Measurements from ENCODE around the gene TRIM47. TPM values are rescaled to one million over a fixed set of nuclear protein-coding genes. Genes with fewer than 3 reads are reported as not detected.

Gene TRIM47, protein sequence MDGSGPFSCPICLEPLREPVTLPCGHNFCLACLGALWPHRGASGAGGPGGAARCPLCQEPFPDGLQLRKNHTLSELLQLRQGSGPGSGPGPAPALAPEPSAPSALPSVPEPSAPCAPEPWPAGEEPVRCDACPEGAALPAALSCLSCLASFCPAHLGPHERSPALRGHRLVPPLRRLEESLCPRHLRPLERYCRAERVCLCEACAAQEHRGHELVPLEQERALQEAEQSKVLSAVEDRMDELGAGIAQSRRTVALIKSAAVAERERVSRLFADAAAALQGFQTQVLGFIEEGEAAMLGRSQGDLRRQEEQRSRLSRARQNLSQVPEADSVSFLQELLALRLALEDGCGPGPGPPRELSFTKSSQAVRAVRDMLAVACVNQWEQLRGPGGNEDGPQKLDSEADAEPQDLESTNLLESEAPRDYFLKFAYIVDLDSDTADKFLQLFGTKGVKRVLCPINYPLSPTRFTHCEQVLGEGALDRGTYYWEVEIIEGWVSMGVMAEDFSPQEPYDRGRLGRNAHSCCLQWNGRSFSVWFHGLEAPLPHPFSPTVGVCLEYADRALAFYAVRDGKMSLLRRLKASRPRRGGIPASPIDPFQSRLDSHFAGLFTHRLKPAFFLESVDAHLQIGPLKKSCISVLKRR
- polyA plus RNA-seq (ENCODE audit: insufficient read length in 4 of 4), result 10 to 100 TPM in 1 of 4 donors, 1 to 10 TPM in 3; 6.1 to 18.1 (median 6.7) TPM

DNA sequence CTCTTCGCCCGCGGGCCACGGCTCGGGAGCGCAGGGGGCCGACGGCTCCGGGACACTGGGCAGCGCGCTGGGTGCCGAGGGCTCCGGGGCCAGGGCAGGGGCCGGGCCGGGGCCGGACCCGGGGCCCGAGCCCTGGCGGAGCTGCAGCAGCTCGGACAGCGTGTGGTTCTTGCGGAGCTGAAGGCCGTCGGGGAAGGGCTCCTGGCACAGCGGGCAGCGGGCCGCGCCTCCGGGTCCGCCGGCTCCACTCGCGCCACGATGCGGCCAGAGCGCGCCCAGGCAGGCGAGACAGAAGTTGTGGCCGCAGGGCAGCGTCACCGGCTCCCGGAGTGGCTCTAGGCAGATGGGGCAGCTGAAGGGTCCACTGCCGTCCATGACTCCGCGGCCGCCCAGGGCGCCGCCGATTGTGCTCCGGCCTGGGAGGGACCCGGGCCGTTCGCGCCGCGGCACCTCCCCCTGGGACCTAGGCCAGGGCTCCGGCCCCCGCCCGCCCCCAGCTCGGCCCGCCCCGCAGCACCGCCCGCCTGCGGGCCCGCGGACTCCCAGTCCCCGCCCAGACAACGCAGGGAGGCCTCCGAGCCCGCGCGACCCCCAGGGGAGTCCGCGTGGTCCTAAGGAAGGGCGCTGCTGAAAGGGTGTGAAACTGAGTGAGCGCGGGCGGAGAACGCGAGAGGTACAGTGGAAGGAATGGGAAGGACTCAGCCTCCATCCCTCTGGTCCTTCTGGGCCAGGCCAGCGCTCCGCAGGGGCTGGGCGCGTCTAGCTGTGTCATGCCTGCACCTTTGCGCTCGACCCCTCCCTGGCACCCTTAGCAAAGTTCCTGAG, at the start of gene TRIM47:
Gene TRIM47 (minus strand): TSS at position 408 of the 825 bp plus-strand sequence. CDS start 33 bp downstream, at position 375.
- DNase-seq (ENCODE audit: low read depth in 4 of 4, low spot score in 3 of 4), result no peak

DNA sequence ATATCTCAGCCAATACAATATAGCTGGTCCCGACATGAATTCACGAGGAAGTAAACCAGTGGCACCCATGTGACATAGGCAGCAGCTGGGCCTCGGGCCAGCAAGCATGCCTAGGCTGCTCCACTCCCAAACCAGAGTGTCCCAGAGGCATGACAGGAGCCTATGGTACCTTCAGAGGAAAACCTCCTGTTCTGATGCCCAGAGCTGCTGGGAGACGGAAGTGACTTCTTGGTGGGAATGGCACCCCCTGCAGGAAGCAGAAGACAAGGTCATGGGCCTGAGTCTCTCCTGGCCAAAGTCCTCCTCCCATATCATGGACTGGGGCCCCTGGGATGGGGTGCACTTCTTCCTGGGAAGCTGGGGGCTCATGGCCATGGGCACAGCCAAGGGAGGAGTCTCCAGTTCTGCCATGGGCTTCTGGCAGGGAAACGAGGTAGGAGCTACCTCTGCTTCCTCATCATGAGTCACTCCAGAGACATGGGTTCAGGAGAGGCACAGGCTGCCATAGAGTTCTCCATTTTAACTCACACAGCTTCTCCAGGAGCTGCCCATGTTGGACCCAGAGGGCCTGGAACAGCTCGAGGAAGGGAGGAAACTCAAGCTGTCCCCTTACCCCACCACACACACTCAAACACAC, 49.0 kb upstream of the TRIM47 start:
- DNase-seq (ENCODE audit: low read depth in 4 of 4, low spot score in 3 of 4), result no peak

DNA sequence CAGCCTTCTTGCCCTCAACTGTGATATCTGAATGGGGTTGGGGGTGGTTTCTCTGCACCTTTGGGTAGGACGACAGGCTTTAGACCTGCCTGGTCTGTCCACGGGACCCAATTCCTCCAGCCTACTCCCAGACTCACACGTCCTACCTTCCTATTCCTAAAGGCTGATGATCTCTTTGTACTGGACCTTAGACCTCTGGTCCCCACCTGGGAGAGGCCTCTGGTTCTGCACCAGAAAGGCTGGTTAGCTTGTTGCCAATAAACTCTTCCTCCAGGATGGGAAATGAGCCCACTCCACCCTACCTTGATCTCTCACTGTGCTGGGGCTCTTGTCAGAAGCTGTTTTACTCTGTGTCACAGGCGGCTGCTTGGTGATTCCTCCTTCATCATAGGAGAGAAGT, 48.1 kb upstream of the TRIM47 start:
- DNase-seq (ENCODE audit: low read depth in 4 of 4, low spot score in 3 of 4), result no peak

DNA sequence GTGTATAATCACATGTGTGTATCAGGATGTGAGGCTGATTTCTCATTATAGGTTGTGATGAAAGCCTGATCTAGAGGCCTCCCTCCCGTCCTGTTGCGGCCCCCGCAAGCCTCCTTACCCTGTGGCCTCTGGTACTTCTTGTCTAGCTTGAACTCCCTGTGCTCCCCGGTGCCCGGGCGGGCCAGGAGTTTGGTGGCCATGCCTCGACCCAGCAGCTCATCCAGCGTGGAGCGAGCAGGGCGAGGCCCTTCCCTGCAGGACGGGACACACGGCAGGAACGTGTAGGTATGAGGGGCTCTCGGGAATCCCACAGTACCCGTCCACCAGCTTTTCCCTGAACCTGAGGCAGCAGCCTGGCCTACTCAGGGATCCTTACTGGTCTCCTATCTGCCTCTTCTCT, 47.5 kb upstream of the TRIM47 start:
- no peak for DNase-seq (ENCODE audit: low read depth in 4 of 4, low spot score in 3 of 4)

DNA sequence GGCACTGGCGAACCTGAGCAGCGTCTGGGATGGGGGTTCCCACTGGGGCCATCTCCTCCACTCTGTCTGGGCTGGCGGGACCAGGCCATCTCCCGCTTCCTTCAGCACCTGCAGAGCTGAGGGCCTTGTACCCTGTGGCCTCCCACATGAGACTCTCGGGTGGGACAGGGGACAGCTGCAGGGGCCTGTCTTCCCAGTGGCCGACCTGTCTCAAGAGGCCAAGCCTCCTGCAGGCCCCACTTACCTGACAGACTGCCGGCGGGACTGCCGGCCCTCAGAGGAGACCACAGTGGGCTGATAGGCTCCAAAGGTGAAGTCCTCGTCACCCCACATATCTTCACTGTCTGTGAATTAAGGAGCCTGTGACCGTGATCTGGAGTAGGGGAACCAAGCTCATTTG, 46.7 kb upstream of the TRIM47 start:
- DNase-seq (ENCODE audit: low read depth in 4 of 4, low spot score in 3 of 4), result no peak

DNA sequence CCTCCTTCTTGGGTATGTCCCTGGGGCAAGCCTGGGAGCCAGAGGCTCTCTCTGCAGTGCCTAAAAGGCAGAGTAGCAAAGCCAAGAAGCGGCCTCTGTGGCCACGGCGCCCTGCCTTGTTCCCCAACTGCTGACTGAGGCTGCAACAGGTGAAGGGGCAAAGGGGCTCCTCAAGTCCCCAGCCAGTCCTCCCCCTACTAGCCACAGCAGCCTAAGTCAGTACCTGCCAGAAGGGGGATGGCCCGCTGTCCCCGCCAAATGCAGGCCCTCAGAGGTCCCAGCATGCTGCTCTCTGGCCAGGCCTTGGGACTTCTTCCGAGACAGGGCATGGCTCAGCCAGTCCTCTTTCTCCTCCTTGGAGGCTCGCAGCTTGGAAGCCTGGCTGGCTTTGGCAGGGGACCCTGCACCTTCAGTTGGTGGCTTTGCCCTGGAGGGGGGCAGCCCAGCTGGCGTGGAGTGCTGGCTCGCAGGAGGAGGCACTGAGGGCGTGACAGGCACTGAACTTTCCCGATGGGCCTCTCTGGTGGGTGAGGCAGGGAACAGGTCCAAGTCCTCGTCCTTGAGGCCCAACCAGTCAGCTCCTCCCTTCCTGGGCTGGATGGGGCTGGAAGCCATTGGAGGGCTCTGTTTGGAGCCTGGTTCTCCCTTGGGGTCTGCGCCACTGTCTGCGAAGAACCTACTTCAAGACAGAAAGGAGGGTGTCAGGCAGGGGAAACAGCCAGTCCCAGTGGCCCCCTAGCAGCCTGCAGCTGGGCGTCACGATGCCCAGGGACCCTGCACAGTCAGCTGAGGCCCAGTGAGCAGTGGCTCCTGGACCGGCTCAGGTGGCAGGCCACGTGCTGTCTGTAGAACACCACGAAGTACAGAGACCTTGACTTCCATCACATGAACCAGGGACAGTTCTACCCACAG, 44.8 kb upstream of the TRIM47 start:
- no peak for DNase-seq (ENCODE audit: low read depth in 4 of 4, low spot score in 3 of 4)

DNA sequence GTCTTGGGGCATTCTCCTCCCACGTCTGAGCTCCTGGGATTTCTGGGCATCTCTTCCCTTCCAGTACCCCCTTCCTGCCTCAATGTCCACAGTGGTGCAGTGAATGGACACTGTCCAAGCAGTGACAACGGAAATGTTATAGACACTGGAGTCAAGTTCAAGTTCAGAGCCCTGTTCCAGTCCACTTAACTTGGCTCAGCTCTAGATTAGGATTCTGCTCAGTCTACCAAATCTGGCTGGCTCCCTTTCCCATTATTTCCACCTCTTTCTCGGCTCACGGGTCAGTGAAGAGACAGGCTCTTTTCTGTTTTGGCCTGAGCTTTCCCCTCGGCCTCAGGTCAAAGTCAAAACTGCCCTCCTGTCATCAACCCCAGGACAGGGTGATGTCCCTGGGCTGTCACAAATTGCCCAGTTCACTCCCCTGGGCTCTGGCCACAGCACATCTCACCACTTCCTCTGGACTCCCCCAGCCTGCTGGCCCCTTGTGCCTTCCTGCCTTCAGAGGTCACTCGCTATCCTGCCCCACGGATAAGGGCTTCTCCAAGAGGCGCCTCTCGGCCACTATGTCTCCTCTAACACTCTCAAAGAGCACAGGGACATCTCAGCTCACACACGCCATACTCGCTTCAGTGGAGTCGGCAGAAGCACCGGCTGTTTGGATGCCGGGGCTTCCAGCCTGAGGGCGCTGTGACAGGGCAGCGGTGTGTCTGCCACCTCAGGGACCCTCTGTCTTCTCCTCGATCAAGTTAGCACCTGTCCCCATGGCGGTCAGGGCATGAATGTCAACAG, 44.0 kb upstream of the TRIM47 start:
- no peak for DNase-seq (ENCODE audit: low read depth in 4 of 4, low spot score in 3 of 4)

DNA sequence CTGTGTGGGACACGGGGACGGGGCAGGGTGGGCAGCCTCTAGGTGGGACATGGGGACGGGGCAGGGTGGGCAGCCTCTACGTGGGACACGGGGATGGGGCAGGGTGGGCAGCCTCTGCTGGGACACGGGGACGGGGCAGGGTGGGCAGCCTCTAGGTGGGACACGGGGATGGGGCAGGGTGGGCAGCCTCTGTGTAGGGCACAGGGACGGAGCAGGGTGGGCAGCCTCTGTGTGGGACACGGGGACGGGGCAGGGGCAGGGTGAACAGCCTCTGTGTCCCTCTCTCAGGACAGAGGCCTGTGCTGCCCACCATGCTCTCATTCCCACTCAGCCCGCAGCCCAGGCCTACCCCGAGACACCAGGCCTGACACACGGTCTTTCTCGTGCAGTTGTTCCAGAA, 43.2 kb upstream of the TRIM47 start:
- no peak for DNase-seq (ENCODE audit: low read depth in 4 of 4, low spot score in 3 of 4)

DNA sequence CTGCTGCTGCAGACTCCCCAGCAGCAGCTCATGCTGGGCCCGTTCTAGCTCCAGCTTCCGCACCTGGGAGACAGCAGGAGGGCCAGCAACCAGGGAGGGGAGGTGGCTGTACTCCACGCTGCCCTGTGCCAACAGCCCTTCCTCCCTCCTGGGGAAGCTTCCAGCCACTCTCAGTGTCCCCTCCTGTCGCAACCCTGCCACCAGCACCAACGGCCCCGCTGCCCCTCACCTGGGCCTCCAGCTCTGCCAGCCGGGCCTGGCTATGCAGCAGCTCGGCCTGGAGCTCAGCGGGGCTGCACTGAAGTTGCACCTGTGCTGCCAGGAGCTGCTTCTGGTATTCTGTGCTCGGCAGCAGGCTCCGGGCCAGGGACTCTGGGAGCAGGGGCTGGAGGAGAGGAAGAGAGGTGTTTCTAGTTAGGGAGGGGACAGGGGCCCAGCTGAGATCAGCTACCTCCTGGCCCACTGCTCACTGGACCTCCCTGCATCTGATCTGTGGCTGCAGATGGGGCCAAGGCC, 41.7 kb upstream of the TRIM47 start:
- no peak for DNase-seq (ENCODE audit: low read depth in 4 of 4, low spot score in 3 of 4)

DNA sequence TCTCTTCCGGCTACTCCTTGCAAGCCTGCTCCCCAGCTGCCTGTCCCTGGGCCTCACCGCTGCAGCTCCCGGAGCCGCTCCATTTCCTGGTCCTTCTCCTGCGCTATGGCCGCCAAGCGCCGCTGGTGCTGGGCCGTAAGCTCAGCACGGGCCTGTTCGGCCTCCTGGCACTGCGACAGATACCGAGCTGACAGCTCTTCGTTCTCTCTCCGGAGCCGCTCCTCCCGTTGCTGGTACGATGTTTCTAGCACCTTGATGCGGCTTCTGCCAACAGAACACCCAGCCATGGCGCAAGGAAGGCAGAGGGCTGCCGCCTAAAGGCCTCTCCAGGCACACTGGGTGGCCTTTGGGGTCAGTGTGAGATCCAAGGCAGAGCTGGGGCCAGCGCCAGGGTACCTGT, 41.2 kb upstream of the TRIM47 start:
- no peak for DNase-seq (ENCODE audit: low read depth in 4 of 4, low spot score in 3 of 4)

DNA sequence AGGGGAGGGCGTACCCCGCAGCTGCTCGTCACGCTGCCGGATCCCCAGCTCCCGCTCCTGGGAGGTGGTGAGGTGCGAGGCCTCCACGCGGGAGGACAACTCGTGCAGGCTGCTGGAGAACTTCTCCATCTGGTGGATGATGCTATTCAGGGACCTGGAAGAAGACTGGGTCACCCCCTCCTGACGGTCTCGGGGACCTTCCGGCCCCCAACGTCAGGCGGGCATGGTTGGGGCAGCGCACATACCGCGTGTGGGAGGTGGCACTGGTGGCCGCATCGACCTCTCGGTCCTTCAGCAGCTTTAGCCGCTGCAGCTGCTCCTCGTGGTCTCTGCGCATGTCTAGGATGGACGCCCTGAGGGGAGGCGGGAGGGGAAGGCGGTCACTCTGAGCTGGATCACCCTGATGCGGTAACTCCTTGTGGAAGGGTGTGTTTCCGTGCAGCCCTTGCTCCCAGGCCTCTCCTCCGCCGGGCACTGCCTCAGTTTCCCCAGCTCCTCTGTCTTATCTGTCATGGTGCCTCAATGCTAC, 39.6 kb upstream of the TRIM47 start:
- no peak for DNase-seq (ENCODE audit: low read depth in 4 of 4, low spot score in 3 of 4)

DNA sequence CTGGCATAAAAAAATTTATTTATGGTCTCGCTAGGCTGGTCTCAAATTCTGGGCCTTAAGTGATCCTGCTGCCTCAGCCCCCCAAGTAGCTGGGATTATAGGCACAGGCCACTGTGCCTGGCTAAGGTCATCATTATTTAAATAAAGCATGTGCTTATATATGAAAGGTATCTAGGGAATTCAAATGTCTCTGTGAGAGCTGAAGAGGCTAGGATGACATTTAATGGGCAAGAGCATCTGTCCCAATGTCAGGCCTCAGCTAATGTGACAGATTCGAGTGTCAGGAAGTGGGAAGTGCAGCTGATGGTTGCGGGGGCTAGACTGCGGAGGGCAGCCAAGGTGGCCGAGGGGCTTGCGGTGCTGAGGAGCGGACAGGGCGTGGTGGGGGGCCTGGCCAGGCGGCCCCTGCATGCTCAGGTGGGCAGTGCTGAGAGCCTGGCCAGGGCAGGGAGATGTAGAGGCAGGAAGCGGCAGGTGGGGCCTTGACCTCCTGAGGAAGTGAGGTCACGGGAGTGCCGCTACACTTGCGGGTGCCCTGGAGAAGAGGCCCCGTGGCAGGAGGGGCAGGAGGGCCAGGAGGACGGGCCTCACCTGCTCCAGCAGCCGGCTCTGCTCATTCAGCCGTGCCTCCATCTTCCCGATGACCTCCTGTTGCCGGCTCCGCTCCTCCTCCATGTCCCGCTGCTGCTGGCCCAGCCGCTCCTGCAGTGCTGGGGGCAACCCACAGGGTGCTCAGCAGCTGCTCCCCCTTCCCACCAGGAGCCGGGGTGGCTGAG, 38.9 kb upstream of the TRIM47 start:
- DNase-seq (ENCODE audit: low read depth in 4 of 4, low spot score in 3 of 4), result no peak

DNA sequence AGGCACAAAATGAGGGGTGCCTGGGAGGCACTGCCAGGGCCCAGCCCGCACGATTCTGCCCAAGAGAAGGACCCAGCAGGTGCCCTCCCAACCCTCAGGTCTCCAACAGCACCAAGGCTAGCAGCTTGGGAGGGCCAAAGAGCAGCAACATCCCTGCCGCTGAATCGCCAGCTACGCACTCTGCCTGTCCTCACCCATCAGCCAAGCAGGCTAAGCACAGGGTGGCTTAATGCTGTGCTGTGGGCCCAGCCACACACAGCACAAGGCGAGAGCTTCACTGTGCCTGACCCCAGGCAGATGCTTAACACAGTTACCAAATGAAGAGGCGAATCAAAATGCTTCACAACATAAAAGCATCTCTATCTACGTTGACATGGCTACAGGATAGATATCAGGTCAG, 36.9 kb upstream of the TRIM47 start:
- DNase-seq (ENCODE audit: low read depth in 4 of 4, low spot score in 3 of 4), result no peak

DNA sequence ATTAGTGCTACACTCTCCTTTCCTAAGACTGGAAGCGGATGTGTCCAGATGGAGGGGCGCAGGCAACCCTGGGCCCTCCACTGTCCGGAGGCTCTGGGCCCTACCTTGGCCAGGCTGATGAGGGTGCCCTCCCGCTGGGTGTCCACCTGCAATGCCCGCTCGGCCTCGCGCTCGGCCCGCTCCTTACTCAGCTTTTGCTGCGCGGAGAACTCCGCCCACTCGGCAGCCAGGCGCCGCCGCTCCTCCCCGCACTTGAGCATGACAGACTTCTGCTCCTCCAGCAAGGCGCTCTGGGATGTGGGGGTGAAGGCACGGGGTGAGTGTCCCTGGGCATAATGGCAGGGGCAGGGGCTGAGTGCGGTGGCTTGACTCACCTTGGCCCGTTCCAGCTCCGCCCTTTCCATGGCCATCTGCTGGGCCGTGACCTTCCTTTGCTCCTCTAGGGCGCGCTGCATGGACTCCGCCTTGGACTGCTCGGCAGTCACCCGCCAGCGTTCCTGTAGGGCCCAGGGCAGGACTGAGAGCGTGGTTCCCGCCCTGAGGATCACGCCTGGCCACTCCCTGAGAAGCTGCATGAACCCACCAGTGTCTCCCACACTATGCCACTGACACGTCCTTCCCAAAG, 36.4 kb upstream of the TRIM47 start:
- no peak for DNase-seq (ENCODE audit: low read depth in 4 of 4, low spot score in 3 of 4)

DNA sequence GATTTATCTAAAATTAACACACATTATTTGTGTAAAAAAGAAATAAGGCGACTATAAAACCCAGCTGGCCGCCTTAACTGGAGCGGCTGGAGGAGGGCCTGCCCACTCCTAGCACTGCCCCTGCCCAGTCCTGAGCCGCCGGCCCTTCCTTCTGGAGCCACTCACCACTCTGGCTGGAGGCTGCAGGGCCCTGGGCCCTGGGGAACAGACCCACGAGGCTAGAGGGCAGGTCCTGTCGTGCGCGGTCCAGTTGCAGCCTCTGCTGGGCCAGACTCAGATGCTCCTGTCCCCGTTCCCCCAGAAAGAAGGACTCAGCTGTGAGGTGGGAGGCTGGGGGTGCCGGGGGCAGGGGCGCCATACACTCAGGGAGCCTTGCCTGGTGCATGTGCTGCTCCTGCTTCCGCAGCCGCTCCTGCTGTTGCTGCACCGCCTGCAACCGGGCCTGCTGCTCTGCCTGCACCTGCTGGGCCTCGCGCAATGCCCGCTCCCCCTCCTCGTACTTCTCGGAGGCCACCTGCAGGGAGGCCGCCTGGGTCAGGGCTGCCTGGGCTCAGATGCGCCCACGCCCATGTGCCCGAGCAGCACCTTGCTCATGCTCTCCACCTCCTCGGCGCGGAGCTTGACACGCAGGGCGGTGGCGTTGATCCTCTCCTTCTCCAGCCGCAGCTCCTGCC, 35.3 kb upstream of the TRIM47 start:
- DNase-seq (ENCODE audit: low read depth in 4 of 4, low spot score in 3 of 4), result no peak

DNA sequence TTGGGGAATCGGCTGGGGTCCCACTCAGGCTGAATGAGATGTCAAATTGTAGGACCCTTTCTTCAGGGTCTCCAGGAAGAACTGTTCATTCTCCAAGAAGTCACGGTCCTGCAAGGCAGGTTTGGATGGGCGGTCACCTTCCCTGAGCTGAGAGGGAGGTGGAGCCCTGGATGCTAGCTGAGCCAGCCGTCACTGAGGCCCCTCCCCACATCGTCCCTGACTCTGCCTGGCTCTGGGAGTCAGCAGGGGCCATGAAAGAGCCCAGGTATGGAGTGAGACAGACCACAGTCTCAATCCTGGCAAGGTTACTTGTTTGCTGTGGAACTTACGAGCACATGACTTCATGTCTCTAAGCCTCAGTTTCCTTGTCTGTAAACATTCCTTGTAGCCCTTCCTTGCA, 32.3 kb upstream of the TRIM47 start:
- DNase-seq (ENCODE audit: low read depth in 4 of 4, low spot score in 3 of 4), result no peak

DNA sequence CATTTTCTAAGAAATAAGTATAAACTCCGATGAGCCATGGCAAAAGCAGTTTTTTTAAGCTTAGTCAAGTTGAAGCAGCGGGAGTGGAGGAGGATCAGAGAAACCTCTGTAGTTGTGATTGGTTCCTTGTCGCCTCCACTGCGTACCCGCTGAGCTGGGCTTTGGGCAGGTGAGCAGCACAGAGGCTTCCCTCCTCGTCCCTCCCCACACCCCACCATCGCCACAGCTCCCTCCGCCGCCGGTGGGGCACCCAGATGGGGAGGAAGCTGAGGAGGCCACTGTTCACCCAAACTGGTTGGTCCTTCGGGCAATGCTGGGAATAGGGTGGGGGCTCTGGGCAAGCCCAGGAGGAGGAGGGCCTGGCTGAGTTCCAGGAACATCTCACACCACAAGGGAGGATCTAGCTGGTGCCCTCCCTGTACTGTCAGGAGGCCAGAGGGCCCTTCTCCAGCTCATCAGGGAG, 31.5 kb upstream of the TRIM47 start:
- DNase-seq (ENCODE audit: low read depth in 4 of 4, low spot score in 3 of 4), result no peak
